Embryonic facial prominence (tissue), 1 donor: ENCODE measurements around the gene VSTM4.

ENCODE experiments used
- DNase-seq: peaks from one replicate; pipeline ENCODE4 v3.0.0-alpha.2; 2016; ENCODE audit errors: extremely low spot score

The VSTM4 gene

DNA sequence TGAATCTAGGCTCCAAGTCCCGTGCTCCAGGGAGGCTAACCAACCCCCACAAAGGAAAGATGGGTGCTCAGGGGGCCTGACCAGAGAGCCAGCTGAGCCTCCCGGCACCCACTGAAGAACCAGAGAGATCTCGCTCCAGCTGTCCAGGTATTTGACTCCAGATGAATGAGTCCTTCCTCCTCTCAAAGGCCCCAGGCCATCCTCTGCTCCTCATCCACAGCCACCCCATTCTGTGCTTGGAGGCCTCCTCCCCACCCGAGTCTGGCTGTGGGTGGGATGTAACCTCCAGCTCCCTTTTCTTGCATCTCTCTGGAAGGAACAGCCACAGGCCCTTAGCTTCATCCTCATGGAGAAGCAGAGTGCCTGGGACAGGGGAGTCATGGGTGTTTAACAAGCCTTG lies 44.6 kb downstream of the VSTM4 start:
- DNase-seq = no peak

DNA sequence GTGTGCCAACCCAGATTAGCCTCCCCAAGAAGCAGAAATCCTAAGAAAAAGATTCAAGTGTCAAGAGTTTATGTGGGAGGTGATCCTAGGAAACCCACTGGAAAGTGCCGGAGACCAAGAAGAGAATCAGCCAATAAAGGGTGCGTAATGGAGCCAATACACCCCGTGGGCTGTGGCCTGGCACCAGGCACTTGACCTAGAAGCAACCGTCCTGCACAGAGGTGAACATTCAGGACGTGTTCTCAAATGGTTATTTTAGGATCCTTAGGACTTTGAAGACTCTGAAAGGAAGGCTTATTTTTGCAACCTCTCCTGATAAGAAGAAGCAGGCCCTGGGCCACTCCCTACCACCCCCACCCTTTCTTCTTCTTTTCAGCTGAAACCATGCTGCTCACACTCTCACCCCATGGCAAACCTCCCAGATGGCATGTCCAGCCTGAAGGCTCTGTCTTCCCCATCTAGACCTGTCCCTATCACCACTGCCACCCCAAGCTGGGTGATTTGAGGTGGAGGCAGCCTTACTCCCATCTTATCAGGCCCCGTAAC lies 46.6 kb downstream of the VSTM4 start:
- no peak for DNase-seq

DNA sequence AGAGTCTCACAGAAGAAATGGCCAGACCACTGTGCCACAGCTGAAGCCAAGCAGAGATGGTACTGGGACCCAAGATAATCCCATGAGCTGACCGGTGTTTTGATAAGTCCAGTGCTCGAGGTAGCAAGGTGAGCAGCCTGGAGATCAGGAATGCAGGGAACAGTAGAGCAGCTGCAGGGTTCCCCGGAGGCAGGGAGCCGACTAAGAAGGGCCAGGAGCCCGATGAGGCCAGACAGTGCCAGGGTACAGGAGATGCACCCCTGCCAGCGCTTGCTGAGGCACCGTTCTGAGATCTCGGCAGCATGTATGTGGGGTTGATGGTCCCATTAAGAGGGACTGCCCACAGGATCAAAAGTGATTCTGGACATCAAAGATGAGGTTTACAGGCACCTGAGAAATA lies 47.1 kb downstream of the VSTM4 start:
- DNase-seq = no peak

DNA sequence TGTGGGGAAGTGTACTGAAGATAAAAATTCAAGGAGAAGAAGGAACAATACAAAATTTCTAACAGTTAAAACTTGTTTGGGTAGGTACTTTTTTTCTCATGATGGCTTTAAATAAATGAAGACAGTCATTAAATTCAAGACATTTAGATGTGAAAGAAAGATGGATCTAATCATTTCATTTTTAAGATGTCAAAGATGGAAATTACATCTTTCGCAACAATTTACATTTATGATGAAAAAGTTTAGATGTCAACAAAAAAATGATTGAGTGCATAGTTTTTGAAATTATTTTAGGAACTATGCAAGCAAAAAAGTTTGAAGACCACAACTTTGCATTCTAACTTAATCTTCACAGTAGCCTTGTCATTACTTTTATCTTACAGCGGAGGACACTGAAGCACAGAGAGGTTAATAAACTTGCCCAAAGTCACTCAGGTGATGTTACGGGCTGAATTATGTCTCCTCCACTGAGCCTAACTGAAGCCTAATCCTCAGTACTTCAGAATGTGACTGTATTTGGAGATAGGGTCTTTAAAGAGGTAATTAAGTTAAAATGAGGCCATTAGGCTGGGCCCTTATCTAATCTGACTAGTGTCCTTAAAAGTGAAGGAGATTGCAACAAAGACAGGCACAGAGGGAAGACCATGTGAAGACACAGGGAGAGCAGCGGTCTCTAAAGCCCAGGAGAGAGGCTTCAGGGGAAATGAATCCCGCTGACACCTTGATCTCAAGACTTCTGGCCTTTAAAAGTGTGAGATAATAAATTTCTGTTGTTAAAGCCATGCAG lies 48.2 kb downstream of the VSTM4 start:
- no peak for DNase-seq

DNA sequence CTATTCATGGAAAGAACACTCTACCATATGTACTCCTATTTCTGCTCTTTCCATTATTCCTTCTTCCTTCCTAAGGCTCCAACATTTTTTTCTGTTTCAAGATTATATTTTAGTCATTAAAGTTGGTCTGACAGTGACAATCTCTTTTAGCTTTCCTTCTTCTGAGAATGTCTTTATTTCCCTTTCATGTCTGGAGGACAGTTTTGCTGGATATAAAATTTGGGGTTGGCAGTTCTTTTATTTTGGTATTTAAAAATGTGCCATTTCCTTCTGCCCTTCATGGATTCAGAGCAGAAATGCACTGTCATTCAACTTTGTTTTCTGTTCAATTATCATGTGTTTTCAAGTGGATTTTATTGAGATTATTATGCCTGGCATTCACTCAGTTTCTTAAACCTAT lies 53.1 kb downstream of the VSTM4 start:
- DNase-seq = no peak

DNA sequence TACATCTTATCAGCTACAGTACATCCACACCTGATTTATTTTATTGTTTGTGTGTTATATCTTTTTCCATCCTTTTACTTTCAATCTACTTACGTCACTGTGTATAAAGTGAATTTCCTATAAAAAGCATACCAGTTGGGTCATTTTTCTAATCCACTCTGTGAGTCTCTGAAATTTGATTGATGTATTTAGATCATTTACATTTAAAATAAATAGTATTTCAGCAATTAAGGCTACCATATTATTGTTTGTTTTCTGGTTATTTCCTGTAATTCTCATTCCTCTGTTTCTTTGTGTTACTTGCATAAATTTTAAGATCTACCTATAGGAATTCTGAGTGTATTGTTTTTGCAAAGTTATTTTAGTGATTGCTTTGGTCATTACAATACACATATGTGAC lies 53.7 kb downstream of the VSTM4 start:
- no peak for DNase-seq

DNA sequence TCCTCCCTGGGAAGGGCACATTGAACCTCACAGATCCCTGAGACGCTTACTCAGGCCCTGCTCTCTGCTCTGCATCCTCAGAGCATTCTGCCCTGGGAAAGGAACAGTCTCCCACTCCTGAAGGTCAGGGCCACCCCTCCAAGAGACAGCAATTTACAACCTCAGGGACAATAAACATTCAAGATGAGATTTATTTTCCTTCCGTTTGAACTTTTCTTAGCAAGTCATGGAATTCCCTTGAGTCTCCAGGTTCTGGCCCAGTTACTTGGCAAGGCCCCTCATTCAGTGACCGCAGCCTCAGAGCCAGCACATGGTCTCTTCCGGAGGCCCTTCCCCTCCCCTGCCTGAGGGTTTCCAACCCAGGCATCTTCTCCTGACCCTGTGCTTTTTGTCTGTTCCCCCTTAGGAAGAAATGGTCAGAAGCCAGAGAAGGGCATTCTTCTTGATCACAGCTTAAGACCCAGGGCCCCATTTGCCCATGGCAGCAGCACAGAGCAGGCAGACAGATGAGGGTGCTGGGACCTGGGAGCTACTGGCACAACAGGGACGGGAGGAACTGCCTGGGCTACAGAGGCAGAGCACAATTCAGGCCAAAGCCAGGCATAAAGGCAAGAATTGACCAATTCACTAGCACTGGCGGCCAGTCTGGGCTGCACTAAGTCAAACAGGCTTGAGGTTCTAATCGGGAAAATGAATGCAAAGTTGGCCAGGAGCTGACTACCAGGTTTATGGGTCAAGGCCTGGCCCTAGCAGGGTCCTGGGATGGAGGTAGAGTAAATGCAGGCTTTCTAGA lies 56.7 kb downstream of the VSTM4 start:
- DNase-seq = no peak

DNA sequence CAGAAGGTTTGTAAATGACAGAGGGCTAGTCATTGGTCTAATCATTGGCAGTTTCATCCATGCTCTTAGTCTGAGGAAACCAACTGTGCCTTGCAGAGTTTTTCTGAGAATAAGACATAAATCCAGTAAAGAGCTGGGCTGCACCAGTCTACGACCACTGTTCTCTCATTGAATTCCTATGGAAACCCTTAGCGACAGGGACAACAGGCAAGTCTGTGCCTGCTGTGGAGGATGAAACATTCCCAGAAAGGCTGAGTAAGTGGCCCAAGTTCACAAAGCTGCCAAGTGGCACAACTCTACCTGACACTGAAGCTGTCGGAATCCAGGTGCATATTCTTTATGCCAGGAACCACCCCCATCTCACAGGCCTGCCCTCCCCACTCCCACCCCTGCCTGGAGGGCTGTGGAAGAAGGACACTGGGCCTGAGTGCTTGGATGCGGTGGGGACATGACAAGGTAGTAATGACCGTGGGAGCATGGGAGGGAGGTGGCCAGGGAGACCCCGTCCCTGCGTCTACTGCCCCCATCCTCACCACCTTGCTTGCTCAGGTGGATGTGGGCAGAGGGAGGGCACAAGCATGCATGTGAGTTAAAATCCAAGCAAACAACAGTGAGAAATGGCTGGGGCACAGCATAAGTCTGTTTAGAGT lies 58.0 kb downstream of the VSTM4 start:
- no peak for DNase-seq

DNA sequence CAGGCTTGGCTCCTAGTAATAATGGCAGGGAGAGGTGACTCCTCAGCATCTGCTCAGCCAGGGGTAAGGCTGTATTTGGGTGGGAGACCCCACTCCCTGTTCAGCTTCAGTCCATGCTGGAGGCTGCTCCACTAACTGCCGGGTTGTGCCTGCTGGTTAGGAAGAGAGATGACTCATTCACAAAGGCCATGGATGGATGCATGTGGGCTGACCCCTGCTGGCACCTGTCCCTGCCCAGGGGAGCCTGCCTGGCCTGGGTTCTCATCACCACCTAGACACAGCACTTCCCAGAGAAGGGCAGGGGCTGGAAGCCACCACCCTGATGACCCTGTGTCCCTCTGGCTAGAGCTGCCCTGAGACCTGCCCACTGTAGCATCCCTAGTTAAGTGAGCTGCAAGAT lies 59.0 kb downstream of the VSTM4 start:
- no peak for DNase-seq

DNA sequence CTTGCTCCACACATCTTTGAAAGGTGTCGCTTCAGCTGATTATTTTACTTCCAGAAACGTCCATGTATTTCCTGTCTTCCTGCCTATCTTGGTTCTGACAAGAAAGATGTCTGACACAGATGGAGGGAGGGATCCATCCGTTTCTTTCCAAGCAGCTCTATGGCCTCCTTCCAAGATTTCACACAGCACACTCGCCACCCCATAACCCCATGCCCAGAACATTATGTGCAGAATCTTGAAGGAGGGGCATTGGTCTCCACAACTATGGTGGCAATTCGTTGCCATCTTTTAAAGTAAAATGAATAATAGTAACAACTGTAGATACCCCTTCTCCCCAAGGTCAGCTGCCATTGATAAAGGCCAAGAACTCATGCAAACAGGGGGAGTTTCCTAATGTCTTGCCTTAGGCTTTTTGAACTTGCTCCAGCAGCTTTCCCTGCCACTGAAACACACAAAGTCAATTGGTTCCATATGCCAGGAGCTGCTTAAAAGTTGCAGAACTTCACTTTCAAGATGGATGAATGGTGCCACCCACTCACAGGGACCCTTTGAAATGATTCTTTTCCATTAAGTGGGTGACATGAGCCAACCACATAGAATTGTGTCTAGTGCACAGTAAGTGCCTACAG lies 60.0 kb downstream of the VSTM4 start:
- DNase-seq = no peak

DNA sequence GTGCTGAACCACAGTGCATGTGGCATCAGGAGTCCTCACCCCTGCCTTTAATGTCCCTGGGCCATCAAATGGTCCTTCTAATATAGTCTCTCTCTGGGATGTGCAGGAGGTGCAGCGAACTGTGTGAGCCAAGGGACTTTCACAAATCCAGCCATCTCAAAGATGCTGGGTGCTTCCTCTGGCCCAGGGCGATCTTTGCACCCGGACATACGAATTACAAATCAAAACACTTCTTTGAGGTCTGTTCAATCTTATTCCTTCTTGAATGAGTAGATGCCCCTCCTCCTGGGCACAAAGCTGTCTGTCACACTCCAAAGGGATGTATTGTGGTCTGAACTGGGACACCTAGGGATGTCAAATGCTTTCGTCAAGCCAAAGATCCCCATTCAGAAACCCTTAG lies 60.6 kb downstream of the VSTM4 start:
- no peak for DNase-seq

DNA sequence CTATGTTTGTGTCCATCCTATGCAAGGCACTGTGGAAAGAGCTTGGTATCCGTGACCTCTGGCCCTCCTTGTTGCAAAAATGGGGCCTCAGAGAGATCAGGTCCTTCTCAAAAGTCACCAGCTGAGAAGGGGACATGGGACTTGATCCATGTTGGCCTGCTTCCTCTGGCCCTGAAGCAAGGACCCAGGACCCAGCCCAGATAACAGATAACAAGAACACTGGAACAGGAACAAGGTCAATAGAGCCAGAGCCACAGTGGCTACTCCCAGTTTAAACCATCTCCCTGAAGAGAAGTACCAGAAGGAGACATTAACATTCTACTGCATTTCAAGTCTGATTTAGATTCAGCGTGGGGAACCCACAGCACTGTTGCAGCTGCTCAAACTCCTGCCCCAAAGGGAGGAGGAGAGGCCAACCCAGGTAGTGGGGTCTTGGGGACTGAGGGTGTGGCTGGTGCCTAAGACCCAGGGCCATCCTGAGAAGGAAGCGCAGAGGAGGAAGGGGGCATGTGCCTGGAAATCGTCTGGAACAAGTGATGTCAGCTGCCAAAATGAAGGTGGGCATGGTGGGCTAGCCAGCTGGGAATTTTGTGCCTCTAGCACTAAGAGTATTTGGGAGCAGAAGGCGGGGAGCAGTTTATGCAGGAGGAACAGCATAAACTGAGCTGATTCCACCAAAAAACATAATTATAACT lies 61.2 kb downstream of the VSTM4 start:
- no peak for DNase-seq

DNA sequence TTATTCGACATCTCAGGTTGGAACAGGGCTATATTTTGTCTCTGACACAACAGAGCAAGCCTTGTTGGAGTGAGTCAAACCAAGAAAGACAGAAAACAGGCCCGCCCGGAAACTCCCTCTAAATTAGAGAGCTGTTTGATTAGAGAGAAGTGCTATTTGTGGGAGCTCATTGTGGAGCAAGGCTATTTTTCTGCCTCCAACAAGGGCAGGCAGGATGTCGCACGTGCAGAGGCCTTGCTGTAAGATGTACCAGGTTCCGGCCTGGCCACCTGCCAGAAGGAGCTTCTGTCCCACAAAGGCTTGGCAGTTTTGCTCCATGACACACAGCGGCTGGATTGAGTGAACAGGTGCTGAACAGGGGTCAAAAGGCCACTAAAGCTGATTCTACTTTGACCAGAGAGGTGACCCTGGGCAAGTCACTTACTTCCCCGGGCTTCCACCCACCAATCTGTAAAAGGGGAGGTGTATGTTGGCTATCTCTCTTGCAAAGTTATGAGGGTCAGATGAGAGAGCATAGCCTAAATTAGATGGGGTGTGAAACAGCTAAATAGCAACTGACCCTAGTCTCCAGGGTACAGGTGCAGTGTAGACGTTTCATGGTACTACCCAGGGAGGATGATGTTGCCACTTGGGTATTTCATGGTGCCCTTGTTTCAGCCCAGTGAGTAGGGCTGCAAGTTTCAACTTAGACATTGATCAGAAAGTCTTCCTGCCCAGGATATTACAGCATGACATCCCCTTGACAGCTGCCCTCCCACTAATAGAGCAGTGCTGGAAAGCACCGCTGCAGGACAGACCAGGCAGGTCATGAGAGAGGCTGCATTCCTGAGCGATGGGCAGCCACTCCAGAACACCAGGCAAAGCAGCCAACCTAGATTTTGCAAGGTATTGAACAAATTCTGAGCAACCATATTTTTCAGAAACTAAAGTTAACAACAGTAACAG lies 62.0 kb downstream of the VSTM4 start:
- DNase-seq = no peak

DNA sequence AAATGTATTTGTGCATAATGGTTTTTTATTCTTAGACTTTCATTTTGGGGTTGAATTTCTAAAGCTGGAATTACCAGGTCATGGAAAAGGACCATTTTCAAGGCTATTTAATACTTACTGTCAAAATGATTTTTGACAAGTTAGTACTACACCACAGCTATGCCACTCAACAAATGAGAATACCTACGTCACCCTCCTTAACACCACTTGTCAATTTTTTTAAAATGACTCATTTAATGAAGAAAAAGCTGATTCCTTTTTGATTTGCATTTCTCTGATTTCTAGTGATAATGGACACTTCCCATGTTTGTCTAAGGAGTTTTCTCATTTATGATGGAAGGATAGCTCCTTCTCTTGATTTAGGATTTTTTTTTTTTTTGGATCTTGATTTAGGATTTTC lies 63.3 kb downstream of the VSTM4 start:
- DNase-seq = no peak

DNA sequence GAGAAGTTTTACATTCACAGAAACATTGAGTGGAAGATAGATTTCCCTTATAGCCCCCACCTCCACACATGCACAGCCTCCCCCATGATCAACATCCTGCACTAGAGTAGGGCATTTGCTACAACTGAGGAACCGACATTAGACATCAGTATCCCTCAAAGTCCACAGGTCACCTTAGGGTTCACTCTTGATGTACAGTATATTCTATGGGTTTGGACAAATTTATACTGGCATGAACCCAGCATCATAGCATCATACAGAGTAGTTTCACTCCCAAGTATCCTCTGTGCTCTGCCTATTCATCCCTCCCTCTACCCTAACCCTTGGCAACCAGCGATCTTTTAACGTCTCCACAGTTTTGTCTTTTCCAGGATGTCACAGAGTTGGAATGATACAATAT lies 64.4 kb downstream of the VSTM4 start:
- no peak for DNase-seq

DNA sequence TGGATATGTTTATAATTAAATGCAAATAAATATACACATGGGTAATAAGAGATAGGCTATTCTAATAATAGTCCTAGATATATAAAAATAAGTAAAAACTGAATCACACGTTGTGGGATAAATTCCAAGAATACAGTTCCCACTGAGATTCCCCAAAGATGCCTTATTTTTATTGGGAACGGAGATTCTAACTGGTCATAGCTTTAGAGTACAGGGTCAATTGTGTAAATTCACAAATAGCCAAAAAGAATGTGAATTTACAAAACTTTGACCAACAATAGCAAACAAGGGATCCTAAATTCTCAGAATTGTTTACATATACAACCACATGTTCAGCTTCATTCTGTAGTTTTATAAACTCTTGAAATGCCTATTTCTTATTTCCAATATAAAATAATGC lies 65.0 kb downstream of the VSTM4 start:
- DNase-seq = no peak

DNA sequence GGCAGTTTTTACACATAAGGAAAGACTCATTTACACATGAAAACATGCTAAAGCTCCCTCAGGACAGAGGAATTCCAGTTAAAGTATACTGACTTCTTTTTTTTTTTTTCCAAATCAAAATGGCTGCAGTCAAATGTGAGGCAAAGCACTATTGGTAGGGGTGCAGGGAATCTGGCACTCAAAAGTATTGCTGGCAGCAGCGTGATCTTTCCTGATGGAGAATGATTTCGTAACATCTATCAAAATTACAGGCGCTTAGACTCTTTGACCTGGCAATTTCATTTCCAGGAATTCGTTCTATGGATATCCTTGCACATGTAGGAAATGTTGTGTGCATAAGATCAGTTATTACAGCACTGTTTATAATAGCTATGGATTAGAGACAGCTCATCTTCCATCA lies 65.7 kb downstream of the VSTM4 start:
- DNase-seq = no peak

DNA sequence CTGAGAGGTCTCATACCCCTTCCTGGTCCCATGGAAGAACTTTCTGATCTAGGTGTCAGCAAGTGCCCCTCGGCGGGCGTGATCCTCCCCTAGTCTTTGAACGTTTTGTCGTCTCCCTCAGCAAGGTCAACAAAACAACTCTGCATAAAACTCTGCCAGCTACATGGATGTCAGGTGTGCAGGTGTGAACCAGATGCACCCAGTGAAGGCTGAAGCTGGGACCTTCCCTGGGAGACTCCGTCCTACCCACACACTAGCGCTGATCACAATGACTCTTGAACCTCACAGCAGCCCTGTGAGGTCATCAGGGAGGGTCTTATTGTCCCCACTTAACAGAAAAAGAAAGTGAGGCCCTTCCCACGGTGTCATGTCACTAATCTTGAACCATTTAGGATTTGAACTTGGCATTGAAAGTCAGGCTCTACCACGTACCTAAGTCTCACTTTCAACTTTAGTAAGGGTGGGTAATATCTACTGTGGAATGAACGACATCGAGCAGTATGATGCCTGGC lies 68.1 kb downstream of the VSTM4 start:
- DNase-seq = no peak

DNA sequence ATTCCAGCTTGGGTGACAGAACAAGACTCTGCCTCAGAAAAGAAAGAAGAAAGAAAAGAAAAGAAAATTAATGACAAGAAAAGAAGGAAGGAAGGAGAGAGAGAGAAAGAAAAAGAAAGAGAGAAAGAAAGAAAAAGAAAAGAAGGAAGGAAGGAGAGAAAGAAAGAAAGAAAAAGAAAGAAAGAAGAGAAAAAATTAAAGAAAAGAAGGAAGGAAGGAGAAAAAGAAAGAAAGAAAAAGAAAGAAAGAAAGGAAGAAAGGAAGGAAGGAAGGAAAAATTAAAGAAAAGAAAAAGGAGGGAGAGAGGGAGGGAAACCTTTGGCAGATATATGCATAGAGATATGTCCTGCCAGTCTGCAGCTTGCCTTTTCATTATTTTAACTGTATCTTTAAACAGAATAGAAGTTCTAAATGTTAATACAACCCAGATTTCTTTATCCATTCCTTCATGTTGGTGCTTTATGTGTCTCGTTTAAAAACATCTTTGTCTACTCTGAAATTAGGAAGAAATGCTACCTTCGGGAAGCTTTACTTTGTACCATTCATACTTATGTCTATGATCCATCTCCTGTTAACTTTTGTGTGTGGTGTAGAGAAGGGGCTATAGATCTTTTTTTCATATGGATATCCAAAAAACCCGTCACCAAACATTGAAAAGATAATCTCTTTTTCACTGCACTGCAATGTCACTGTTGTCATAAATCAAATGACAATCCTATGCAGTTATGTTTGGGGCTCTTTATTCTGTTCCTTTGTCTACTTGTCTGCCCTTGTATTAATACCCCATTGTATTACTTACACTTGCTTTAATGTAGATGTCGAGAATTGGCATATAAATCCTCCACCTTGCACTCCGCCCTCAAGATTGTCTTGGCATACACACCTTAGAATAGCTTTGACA lies 70.8 kb downstream of the VSTM4 start:
- DNase-seq = no peak
